Right lobe of liver (tissue), 4 donors: ENCODE measurements around the gene TSHR.

Source experiments
- POLR2A ChIP-seq: fragments of 450-650 bp; IDR thresholded peaks from one replicate; pipeline ENCODE4 v1.6.1; 2017; ENCODE audit warnings: antibody characterized with exemption, mild to moderate bottlenecking
- TF ChIP-seq, protein P1 (sequence below), 4 donors: fragments of 200-600 bp in 3 of 4; fragments of 450-650 bp in 1 of 4; IDR thresholded peaks; one replicate each; pipeline versions ENCODE4 v1.5.1 to v1.8.0; 2016 to 2022; ENCODE audit warnings: antibody characterized with exemption in 4 of 4, mild to moderate bottlenecking in 2 of 4
- donor health status: DM: no; HTN: no; CAD: no.
- donor health status: DM: no; HTN: no; CAD: no.
- donor health status: DM: no; HTN: yes; CAD: no.

DNA sequence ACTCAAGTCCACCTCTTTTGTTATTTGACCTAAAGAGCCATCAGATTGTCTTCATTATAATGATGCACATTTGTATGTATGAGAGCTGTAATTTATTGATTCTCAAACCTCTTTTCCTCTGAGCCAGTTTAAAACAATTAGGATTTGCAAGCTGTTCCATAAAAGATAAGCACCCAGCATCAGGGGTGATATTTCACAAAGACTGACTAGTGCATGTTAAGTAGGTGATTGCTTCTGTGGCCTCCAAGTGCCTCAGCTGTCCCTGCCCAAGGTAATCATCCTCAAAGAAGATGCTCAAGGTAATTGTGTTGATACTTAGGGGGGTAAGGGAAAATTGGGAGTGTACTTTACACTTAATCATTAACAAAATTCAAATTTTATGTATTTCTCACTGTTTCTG, 32.1 kb upstream of the TSHR start:
- TF ChIP-seq, protein P1, sequence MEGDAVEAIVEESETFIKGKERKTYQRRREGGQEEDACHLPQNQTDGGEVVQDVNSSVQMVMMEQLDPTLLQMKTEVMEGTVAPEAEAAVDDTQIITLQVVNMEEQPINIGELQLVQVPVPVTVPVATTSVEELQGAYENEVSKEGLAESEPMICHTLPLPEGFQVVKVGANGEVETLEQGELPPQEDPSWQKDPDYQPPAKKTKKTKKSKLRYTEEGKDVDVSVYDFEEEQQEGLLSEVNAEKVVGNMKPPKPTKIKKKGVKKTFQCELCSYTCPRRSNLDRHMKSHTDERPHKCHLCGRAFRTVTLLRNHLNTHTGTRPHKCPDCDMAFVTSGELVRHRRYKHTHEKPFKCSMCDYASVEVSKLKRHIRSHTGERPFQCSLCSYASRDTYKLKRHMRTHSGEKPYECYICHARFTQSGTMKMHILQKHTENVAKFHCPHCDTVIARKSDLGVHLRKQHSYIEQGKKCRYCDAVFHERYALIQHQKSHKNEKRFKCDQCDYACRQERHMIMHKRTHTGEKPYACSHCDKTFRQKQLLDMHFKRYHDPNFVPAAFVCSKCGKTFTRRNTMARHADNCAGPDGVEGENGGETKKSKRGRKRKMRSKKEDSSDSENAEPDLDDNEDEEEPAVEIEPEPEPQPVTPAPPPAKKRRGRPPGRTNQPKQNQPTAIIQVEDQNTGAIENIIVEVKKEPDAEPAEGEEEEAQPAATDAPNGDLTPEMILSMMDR (IDR thresholded peaks at IDR 0.05), result no peak
- no peak for TF ChIP-seq POLR2A
